T-helper 17 cell (primary cell): ENCODE measurements around the gene CSPG4. TPM values are rescaled to one million over a fixed set of nuclear protein-coding genes. Genes with fewer than 3 reads are reported as not detected.
A peak's percentile ranks its signal among the peaks of the same experiment; 100 is the strongest.
"Not testable (repeated sequence)": the region's sequence is repeated elsewhere in the genome, so short reads cannot be mapped to it uniquely, and the experiment has no call there.

Source experiments
- ATAC-seq: fragments of 150-1000 bp; cut with Tn5 transposase; 2 replicates; pipeline ENCODE4 v1.10.0; 2021; ENCODE audit warnings: mild to moderate bottlenecking, moderate library complexity
- DNase-seq, 3 donors: peaks; one replicate each; pipeline versions ENCODE4 v3.0.0 to v3.0.0-alpha.2; 2020 to 2021
- H3K9me3 ChIP-seq: one replicate; pipeline ENCODE4 v1.7.0; 2013; ENCODE audit warnings: low read length, mild to moderate bottlenecking; ENCODE audit not compliant: control insufficient read depth, poor library complexity, severe bottlenecking
- H3K27ac Mint-ChIP-seq: one replicate; pipeline ENCODE4 v1.8.0; 2022; ENCODE audit warnings: mild to moderate bottlenecking, moderate library complexity, mixed read lengths
- H3K27me3 Mint-ChIP-seq: one replicate; pipeline ENCODE4 v1.8.0; 2022; ENCODE audit warnings: mixed read lengths
- H3K36me3 Mint-ChIP-seq: one replicate; pipeline ENCODE4 v1.8.0; 2022; ENCODE audit warnings: low read depth, mixed read lengths
- H3K4me1 Mint-ChIP-seq: one replicate; pipeline ENCODE4 v1.8.0; 2022; ENCODE audit warnings: mild to moderate bottlenecking, mixed read lengths
- H3K4me3 Mint-ChIP-seq: one replicate; pipeline ENCODE4 v1.8.0; 2022; ENCODE audit warnings: mild to moderate bottlenecking, moderate library complexity, mixed read lengths
- total RNA-seq, 4 donors: library from RNA in 2 of 4; stranded (reverse) in 2 of 4; gene quantifications; one replicate each; pipeline ENCODE4 v1.2.3 and lab custom pipeline; 2022 to 2026

CSPG4 gene
- total RNA-seq, 2 donors from 2014 or later, result 0.08 TPM; not detected in 1

DNA sequence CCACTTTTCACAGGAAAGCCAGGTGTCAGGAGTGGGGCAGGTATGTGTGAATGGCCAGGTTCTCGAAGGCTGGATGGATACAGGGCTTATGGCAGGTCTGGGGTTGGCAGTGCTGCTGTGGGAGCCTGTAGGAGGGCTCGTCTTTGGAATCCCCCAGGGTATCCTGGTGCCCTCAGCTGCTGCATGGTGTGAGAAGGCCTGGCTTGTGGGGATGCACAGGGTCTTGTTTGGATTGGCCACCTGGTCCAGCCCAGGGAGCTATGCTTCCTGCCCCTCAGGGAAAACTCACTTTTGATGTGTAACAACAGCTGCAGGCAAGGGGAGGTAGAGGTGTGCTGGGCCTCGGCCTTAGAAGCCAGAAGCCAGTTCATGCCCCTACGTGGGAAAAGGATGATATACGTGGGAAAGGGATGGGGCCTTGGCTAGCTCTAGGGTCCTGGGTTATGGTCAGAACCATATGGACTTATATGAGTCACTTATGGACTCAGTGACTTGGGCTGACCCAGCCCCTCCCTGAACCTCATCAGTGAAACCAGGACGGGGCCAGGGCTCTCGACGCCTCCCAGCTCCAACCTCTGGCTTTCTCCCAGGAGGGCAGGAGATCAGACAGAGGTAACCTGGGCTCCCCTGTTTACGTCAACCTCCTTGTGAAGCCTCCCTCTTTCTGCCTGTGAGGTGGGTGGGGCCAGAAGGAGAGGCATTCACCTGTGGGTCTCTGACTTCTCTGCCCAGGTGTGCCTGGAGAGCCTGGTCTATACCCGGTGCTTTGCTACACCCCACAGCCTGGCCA, 37.8 kb upstream of the CSPG4 start:
- peaks cover 8% of the 10 kb centered on the region for H3K4me1 Mint-ChIP-seq
- no peaks in the 10 kb centered on the region for H3K27me3 Mint-ChIP-seq
- no peaks in the 10 kb centered on the region for H3K9me3 ChIP-seq
- no peak for ATAC-seq
- DNase-seq, result no peak
- peak overlapping the region; percentile 34 for H3K27ac Mint-ChIP-seq
- H3K36me3 Mint-ChIP-seq, result no peaks in the 10 kb centered on the region
- no peak overlapping the region for H3K4me3 Mint-ChIP-seq

DNA sequence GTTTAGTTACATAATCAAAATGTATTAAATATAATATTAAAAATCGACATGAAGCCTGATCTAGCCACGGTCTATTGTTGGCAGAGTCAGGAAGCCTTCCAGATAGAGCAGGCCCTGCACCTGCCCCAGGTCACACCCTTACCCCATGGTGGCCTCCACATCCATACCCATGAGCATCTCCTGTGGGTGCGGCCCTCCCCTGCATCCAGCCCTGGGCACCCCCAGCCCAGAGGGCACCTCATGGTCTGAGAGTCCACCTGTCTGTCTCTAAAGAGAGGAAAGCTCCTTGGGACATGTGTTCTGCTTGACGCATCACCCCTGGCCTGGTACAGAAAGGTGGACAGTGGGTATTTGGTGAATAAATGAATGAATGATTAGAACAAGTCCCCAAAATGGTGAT, 37.2 kb upstream of the CSPG4 start:
- ATAC-seq, result no peak
- Mint-ChIP-seq H3K27me3 (no peaks in the 10 kb centered on the region), H3K36me3 (no peaks in the 10 kb centered on the region), H3K4me1 (peaks cover 8% of the 10 kb centered on the region), H3K27ac (no peak overlapping the region), H3K4me3 (no peak overlapping the region)
- no peak for DNase-seq
- H3K9me3 ChIP-seq, result no peaks in the 10 kb centered on the region

DNA sequence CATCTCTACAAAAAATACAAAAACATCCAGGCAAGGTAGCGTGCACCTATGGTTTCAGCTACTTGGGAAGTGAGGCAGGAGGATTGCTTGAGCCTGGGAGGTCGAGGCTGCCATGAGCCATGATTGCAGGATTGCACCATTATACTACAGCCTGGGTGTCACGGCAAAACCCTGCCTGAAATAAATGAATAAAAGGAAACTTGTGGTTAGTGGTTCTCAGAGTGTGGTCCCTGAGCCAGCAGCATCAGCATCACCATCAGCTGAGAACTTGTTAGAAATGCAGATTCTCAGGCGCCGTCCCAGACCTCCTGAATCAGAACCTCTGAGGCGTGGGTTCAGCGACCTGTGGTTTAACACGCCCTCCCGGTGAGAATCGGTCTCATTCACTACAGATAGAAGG, 36.2 kb upstream of the CSPG4 start:
- not testable (repeated sequence) for H3K4me1 Mint-ChIP-seq, H3K9me3 ChIP-seq, DNase-seq, H3K36me3 Mint-ChIP-seq, H3K27me3 Mint-ChIP-seq
- peak overlapping the region; percentile 61 for H3K27ac Mint-ChIP-seq
- peak; percentile 85 for ATAC-seq
- H3K4me3 Mint-ChIP-seq, result peak overlapping the region; percentile 74

DNA sequence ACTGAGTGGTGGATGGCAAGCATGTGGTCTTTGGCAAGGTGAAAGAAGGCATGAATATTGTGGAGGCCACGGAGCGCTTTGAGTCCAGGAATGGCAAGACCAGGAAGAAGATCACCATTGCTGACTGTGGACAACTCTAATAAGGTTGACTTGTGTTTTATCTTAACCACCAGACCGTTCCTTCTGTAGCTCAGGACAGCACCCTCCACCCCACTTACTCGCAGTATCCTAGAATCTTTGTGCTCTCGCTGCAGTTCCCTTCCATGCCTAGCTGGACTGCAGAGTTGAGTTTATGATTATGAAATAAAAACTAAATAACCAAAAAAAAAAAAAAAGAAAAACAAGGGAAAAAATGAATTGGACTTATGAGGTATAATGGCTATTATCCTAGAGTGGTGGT, 34.5 kb upstream of the CSPG4 start:
- not testable (repeated sequence) for H3K4me1 Mint-ChIP-seq, H3K27ac Mint-ChIP-seq, H3K4me3 Mint-ChIP-seq, H3K9me3 ChIP-seq, DNase-seq, H3K27me3 Mint-ChIP-seq, H3K36me3 Mint-ChIP-seq, ATAC-seq

DNA sequence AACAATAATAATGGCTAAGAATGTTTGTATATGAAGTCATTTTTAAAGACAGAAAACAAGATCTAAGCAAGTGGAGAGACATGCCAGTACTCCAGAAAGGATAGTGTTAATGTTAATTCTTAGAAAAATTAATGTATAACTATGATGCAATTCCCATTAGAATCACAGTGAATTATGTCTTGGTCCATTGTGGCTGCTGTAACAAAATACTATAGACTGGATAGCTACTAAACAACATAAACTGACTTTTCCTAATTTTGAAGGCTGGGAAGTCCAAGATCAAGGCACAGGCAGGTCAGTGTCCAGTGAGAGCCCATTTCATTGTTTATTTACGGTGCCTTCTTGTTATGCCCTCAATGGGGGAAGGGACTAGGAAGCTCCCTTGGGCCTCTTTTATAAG, 32.7 kb upstream of the CSPG4 start:
- no peaks in the 10 kb centered on the region for H3K9me3 ChIP-seq
- ATAC-seq (no peak), DNase-seq (no peak)
- Mint-ChIP-seq H3K36me3 (no peaks in the 10 kb centered on the region), H3K4me3 (no peak overlapping the region), H3K4me1 (peaks cover 6% of the 10 kb centered on the region), H3K27ac (no peak overlapping the region), H3K27me3 (peaks cover 7% of the 10 kb centered on the region)

DNA sequence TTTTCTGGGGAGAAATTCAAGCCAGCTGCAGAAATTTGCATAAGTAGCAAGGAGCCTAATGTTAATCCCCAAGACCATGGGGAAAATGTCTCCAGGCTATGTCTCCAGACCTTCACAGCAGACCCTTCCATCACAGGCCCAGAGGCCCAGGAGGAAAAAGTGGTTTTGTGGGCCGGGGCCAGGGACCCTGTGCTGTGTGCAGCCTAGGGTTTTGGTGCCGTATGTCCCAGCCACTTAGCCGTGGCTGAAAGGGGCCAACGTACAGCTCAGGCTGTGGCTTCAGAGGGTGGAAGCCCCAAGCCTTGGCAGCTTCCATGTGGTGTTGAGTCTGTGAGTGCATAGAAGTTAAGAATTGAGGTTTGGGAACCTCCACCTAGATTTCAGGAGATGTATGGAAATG, 29.7 kb upstream of the CSPG4 start:
- not testable (repeated sequence) for H3K27me3 Mint-ChIP-seq, H3K4me3 Mint-ChIP-seq, DNase-seq, H3K27ac Mint-ChIP-seq, H3K4me1 Mint-ChIP-seq, H3K36me3 Mint-ChIP-seq, H3K9me3 ChIP-seq, ATAC-seq

DNA sequence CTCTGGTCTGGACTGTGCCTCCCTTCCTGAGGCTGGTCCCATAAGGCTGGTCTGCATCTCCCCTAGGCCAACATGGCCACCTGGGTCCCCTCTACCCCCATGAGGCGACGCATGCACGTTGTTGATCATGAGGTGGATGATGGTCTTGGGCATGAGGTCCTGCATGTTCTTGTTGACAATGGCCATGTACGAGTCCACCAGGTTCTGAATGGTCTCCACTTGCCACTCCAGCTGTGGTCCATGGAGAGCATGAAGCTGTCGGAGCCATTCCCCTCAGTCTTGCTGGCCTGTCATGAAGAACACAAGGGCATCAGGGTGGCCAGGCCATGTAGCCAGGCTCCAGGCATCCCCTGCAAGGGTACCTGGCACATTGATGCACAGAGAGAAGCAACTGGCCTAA, 27.1 kb upstream of the CSPG4 start:
- no peaks in the 10 kb centered on the region for H3K9me3 ChIP-seq
- ATAC-seq (no peak), DNase-seq (no peak)
- H3K4me1 Mint-ChIP-seq, result peaks cover 7% of the 10 kb centered on the region
- H3K27me3 Mint-ChIP-seq, result peaks cover 7% of the 10 kb centered on the region
- peak overlapping the region; percentile 14 for H3K27ac Mint-ChIP-seq
- H3K4me3 Mint-ChIP-seq, result peak overlapping the region; percentile 88
- H3K36me3 Mint-ChIP-seq, result no peaks in the 10 kb centered on the region

DNA sequence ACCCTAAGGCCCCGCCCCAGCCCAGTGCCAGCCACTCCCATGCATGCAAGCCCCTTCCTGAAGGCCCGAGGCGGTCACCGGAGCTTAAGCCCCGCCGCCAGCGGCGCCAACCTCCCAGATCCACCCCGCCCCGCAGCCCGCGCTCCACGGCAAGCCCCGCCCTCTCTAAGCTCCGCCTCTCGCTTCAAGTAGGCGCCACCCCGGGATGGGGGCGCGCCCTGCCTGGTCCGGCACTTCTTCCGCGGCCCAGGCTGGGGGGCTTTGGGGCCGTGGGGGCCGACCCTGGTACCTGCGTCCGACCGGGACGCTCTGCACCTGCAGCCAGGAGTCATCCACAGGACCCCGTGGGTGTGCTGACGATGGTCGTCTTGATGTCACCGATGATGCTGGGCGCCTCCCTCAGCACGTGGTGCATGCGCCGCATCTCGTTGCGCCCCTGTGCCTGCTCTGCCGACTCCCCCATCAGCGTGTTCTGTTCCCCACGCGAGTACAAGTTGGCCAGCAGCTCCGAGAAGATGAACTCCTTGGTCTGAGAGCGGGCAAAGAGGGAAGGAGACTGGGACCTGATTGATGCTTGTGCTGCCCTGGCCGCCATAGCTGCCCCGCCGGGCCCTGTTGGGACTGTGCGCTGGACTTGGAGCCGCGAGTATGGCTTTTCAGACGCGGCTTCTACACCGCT, 26.1 kb upstream of the CSPG4 start:
- peak overlapping the region; percentile 88 for H3K4me3 Mint-ChIP-seq
- ATAC-seq (peak; percentile 95), DNase-seq (peak; percentile 83 to 90 (median 87))
- peaks cover 7% of the 10 kb centered on the region for H3K4me1 Mint-ChIP-seq
- H3K36me3 Mint-ChIP-seq, result no peaks in the 10 kb centered on the region
- peaks cover 11% of the 10 kb centered on the region for H3K27me3 Mint-ChIP-seq
- H3K9me3 ChIP-seq, result no peaks in the 10 kb centered on the region
- peak overlapping the region; percentile 14 for H3K27ac Mint-ChIP-seq

DNA sequence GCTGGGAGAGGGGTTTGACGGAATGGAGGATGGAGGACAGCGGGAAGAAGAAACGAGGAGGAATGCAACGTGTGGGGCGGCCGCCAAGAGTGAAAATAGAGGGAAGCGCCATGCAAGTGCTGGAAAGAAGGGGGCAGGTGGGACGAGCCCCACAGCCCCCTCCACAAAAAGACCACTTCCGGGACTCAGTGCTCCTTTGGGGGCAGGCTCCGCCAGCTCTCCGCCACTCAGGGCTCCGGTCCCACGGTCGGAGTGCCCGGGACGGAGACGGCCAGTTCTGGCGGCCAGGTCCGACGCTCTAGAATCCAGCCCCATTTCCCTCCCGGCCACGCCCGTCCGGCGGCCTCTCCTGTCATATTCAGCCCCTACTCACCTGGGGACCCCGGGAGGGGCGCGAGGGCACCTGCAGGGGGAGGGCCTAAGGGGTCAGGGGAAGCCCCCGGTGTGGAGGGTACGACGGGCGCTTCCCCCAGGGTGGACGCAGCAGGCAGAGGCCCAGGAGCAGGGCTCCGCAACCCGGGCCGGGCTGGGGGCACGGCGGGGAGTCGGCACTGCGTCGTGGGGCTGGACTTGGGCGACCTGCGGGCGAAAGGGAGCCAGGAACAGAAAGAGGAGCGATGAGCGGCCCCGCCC, 25.5 kb upstream of the CSPG4 start:
- Mint-ChIP-seq H3K4me1 (peaks cover 9% of the 10 kb centered on the region), H3K27ac (peak overlapping the region; percentile 89), H3K4me3 (peak overlapping the region; percentile 88), H3K27me3 (peaks cover 12% of the 10 kb centered on the region), H3K36me3 (no peaks in the 10 kb centered on the region)
- H3K9me3 ChIP-seq, result no peaks in the 10 kb centered on the region
- no peak for DNase-seq
- no peak for ATAC-seq

DNA sequence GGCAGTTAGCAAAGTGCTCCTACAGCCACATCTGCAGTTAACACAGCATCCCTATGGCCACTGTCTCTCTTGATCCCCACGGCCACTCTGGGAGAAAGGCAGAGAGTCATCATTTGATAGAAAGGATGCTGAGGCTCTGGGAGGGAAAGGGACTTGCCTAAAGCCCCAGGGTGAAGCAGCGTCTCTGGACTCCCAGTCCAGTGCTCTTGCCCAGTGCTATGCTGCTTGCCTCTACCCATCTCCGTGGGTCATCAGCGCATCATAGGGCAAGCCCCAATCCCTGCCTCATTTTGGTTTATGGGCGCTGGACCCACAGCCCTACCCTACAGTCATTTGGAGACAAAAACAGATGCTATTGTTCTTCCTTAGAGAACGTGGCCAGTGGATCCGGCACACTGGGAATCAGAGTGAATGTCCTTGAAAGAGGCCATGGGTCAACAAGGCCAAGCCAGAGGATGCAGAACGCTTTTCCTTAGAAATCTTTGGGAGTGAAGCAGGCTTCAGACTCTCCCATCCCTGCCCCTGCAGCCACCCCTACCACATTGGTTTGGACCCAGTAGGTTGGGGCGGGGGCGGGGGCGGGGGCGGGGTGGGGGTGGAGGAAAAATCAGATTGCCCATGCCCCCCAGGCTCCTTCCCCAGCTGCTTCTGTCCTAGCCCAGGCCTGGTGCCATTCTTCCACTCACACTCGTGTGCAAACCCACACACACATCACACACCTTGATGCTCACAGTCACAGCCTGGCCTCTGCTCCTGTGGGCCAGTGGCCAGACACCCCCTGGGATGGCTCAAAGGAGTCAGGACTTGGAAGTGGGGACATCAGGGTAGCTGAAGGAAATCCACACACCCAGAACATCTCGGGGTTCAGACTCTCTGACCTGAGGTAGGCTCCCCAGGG, 24.7 kb upstream of the CSPG4 start:
- DNase-seq, H3K36me3 Mint-ChIP-seq, H3K9me3 ChIP-seq, ATAC-seq: not testable (repeated sequence)
- Mint-ChIP-seq H3K27ac (peak overlapping the region; percentile 89), H3K27me3 (peaks cover 17% of the 10 kb centered on the region), H3K4me1 (peaks cover 13% of the 10 kb centered on the region), H3K4me3 (peak overlapping the region; percentile 88)

DNA sequence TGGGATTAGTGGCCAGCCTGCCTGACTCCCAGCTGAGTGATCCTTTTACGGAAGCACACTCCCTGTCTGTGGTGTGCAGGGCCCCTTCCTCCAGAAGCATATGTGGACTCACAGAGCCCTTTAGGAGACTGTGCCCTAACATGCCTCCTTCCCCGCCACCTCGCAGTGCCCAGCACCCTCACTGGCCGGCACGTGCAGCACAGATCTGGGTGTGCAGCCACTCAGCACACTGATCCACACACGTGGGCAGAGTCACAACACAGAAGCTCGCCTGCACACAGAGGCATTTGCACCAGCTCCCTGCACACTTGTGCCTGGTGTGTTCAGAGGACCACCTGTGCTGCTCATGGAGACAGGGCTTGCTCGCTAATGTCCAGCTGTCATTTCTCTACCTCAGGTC, 23.6 kb upstream of the CSPG4 start:
- Mint-ChIP-seq H3K27me3 (peaks cover 14% of the 10 kb centered on the region), H3K36me3 (no peaks in the 10 kb centered on the region), H3K4me1 (peaks cover 15% of the 10 kb centered on the region), H3K4me3 (no peak overlapping the region), H3K27ac (no peak overlapping the region)
- H3K9me3 ChIP-seq, result no peaks in the 10 kb centered on the region
- ATAC-seq, result no peak
- DNase-seq, result no peak

DNA sequence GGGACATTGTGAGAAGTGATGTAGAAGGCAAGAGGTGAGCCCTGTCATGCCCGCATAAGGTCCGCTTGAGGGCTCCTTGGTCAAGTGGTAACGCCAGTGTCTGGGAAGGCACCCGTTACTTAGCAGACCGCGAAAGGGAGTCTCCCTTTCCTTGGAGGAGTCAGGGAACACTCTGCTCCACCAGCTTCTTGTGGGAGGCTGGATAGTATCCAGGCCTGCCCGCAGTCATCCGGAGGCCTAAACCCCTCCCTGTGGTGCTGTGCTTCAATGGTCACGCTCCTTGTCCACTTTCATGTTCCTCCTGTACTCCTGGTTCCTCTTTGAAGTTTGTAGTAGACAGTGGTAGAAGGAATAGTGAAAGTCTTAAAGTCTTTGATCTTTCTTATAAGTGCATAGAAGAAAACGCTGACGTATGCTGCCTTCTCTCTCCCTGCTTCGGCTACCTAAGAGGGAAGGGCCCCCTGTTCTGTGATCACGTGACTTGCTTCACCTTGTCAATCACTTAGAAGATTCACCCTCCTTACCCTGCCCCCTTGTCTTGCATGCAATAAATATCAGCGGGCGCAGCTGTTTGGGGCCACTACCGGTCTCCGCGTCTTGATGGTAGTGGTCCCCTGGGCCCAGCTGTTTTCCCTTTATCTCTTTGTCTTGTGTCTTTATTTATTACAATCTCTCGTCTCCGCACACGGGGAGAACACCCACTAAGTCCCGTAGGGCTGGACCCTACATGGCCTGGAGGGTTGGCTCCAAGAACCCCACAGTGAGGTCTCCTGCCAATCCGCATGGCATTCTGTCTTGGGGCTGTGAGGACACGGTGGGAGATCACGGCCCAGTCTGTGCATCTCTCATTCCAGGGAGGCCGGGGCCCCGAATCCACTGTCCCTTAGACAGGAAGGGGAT, 22.5 kb upstream of the CSPG4 start:
- not testable (repeated sequence) for ATAC-seq, H3K27ac Mint-ChIP-seq
- peaks cover 14% of the 10 kb centered on the region for H3K27me3 Mint-ChIP-seq

More for the DNA sequence above, 22.5 kb upstream of the CSPG4 start:
- not testable (repeated sequence) for H3K4me3 Mint-ChIP-seq, DNase-seq, H3K9me3 ChIP-seq, H3K36me3 Mint-ChIP-seq
- H3K4me1 Mint-ChIP-seq, result peaks cover 15% of the 10 kb centered on the region
